GM19099 (cell line): ENCODE results near the gene NPDC1.

ENCODE experiments used
- POLR2A ChIP-seq: IDR thresholded peaks from 3 replicates; pipeline ENCODE4 v1.6.1; 2011; ENCODE audit warnings: low read depth; ENCODE audit not compliant: insufficient read length; ENCODE audit errors: extremely low read depth

Gene NPDC1

DNA sequence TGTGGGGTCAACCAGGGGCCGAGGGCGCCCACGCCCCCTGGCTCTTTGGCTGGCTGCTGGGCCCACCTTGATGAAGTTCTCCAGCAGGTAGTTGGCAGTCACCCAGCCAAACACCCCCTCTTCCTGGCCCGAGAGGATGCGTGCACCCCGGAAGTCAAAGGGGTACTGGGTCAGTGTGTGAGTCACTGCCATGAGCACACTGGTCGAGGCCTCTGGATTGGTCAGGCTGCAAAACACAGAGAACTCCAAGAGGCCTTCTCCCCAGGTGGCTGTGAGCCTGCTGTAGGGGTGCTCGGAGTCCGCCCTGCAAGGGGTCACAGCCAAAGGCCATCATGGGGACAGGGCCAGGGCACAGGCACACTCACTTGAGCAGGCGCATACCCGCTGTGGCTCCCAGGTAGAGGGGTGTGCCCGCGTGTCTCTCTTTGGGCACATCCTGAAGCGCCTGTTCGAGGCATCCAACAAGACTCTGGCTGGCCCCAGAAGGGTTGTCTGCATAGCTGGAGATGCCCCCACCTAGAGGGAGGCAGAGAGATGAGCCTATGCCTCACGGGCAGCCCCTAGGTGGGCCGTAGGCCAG is 5.3 kb upstream of the NPDC1 start:
- TF ChIP-seq POLR2A, result no peak

DNA sequence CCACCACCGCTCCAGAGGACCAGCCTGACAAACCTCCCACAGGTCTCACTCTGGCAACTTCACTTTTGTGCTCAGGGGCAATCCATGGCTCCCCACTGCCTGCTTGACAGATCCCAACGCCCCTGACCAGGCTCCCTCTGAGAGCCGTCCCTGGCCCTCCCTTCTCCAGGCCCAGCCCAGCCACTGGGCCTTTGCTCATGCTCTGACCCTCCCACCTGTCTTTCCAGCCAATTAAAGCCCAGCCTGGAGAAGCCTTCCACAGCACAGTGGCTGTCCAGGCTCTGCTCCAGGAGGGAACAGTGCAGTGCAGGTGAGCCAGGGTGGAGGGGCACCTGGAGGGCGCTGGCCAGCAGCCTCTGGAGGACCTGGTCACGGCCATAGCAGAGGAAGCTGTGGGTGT is 4.6 kb upstream of the NPDC1 start:
- TF ChIP-seq POLR2A, result no peak

DNA sequence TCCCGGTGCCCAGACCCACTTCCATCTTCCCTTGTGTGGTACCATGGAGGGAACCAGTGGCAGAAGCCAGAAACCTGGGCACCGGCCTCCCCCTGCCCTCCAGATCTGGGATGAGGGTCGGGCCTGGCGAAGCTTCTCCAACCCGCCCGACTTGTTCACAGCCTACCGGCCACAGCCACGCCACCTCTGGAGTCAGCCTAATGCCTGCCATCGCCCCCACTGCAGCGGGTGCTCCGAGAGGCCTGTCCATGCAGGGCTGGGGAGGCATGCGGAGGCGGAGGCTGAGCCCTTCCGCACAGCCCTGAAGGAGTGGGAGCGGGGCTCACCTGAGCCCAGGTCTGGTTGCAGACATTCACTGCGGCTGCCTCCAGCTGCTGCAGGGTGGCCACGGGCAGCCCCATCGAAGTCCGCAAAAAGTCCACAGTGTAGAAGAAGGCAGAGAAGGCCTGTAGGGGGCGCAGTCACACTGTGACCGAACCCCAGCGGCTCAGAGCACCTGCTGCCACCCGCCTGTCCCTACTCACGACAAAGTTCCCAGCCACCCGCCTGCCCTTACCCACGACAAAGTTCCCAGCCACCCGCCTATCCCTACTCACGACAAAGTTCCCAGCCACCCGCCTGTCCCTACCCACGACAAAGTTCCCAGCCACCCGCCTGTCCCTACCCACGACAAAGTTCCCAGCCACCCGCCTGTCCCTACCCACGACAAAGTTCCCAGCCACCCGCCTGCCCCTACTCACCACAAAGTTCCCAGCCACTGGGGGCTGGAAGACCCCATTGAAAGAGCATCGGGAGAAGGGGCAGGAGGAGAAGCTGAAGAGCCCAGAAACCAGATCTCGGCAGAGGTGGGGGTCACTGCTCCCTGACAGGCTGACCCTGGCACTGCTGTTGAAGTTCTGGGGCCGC is 3.8 kb upstream of the NPDC1 start:
- no peak for TF ChIP-seq POLR2A

DNA sequence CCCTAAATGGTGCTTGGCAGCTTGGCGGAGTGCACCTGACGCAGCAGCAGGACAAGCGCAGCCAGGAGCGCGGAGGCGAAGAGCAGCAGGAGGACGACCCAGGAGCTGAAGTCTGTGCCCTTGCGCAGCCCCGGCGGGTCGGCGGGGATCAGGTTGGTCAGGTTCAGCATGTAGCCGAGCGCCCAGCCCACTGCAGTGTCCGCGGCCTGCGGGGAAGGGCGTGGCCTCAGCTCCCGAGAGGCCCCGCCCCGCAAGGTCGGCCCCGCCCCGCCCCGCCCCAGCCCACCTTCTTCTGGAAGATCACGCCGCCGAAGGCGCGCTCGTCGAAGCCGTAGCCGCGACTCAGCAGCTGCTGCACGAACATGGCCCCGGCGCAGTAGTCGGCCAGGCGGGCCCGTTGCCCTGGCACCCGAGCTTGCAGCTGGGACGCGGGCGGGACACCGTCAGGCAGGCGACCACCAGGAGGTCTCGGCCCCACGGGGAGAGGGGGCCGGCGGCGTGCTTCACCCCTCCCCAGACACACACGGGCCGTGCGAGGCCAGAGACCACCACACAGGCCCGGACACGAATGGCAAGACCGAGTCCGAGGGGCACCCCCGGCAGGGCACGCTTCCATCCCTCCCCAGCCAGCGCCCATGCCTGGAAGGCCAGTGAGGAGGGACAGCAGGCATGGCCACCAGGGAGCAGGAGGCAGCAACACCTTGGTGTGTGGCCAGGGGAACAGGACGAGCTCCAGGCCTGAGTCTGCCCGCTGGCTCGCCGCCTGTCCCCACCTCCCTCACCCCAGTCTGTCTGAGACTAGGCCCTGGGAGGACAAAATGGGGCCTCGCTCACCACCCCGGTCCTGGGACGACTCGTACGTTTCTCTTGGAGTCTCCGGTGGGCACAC is 2.9 kb upstream of the NPDC1 start:
- TF ChIP-seq POLR2A, result no peak

DNA sequence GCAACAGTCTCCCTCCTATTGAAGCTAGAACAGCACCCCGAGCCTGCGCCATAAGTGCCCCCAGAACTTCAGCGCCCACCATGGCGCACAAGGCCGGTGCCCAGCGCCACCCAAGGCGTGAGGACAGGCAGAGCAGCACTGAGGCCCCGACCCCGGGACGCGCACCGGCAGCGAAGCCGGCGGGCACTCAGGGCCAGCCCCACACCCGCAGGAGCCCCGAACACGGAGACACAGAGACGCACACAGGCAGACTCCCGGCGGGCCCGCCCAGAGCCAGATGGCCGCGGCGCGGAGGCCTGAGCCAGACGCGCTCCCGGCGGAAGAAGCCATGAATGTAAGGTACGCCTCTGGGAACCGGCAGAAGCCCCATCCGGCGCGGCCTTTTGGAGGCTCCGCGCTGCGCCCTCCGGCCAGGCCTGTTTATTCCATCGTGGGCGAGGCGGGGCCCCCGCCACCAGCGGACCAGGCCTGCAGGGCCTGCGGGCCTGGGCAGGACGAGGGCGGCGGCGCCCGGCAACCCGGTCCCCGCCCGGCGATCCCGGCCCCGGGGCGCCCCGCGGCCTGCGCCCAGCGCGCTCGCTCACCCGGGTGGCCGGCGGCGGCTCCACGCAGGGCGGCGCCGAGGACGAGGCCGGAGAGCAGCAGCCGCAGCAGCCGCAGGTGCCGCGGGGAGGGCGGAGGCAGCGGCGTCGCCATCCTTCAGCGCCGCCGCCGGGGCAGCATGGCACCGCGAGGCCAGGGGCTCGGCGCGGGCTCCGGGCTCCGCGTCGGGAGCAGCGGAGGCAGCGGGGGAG is 486 bp downstream of the NPDC1 start:
- TF ChIP-seq POLR2A, result no peak

DNA sequence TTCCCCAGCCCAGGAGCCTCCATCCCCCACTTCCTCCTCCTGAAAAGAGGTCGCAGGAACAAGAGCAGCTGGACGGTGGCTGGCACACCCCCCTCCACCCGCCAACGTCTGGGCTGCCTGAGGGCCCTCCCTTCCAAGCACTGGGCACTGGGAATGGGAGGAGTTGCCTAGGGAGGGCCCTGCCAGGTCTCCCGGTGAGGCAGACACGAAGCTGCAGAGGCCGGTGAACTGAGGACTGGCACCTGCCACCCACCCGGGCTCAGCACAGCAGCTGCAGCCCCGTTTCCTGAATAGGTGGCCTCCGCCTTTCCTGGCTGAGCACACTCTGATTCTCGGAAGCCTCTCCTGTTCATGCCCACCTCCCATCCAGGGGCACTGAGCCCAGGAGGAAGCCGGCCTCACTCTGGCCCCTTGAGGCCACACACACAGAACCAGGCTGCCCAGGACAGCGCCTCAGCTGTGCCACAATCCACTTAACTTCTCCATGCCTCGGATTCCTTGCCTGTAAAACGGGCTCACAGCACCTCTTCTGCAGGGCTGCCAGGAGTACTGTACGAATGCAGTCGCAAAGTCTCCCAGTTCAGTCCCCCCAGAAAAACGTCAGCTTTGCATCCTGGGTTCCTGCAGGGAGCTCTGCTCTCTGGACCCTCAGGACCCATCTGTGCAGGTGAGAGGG is 1.3 kb downstream of the NPDC1 start:
- no peak for TF ChIP-seq POLR2A

DNA sequence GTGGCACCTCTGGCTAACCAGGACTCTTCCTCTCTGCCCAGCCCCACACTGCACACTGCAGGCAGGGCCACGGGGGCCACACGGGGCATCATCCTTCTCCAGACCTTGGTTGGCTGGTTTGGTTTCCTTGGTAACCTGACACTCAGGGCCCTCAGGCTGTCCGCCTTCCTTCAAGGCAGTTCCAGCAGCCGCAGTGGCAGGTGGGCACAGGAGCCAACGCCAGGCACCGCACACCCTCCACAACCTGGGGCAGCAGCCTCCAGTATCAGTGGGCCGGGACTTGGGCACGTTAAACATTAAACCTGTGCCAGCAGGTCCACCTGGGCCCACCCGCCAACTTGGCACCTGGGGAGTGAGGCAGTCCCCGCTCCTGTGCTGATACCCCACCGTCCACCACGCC is 1.9 kb downstream of the NPDC1 start:
- no peak for TF ChIP-seq POLR2A

DNA sequence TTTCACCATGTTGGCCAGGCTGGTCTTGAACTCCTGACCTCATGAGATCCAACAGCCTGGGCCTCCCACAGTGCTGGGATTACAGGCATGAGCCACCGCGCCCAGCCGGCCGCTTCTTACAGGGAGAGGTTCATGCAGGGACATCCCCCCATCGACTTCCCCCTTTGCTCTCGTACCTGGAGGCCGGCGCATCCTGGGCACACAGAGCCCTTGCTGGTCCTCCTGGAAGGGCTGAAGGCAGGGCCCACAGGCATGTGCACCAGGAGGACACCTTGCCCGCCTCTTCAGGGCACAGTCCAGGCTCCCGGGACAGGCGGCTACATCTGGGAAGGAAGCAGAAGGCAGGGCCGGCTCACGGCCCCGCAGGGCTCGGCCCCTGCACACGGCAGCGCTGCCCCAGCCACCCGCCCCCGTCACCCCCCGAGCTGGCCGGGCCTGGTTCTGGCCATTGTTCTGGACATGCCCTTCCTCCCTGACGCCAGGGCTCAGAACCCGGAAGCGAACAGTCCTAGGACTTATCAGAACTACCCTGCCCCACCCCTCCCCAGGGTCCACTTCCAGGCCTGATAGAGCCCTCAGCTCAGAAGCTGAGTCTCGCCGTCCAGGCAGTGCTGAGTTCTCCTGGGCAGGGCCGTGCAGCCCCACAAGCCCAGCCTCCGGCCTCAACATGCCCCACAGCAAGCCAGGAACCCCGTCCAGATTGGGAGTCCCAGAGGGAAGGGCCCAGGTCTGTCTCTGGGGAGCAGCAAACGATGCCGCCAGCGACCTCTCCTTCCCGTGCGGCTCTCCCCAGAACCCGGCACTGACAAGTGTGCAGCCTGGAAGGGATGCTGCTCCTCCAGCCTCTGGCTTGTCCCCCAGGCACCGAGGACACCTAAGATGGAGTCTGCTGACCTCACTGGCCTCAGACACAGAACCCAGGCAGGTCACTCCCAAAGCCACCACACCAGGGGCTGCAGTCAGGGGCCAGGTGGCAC is 2.9 kb downstream of the NPDC1 start:
- no peak for TF ChIP-seq POLR2A

DNA sequence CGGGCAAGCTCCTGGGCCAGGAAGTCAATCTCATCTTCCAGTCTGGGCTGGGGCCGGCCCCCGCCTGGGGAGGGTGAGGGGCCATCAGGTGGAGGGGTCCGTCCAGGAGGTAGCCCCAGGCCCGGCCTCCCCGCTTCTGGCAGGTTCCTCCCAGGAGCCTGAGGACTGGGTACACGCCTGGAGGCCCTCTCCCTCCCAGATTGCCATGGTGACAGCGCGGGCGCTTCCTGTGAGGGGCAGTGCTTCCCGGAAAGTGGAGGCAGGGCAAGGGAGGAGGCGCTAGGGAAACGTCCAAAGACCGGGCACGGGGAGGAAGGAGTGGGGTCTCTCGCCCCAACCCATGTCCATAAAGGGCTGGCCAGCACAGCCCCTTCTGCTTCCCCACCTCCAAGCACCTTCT is 4.9 kb downstream of the NPDC1 start:
- no peak for TF ChIP-seq POLR2A

DNA sequence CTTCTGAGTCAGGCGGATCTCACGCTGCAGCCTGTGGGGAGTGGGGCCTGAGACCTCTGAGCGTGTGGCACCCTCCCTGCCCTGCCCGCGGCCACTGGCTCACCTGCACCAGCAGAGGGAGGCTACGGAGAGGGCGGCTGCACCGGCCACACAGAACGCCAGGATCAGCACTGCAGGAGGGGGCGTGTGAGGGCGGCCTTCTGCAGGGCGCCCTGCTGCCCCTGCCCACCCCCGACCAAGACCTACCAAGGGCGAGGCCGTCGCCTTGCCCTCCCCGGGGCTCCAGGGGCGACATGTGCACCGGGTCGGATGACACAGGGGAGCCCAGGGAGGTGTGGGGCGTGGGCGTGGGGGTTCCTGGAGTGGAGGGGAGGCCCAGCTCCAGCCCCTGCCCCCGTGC is 5.4 kb downstream of the NPDC1 start:
- TF ChIP-seq POLR2A, result no peak

DNA sequence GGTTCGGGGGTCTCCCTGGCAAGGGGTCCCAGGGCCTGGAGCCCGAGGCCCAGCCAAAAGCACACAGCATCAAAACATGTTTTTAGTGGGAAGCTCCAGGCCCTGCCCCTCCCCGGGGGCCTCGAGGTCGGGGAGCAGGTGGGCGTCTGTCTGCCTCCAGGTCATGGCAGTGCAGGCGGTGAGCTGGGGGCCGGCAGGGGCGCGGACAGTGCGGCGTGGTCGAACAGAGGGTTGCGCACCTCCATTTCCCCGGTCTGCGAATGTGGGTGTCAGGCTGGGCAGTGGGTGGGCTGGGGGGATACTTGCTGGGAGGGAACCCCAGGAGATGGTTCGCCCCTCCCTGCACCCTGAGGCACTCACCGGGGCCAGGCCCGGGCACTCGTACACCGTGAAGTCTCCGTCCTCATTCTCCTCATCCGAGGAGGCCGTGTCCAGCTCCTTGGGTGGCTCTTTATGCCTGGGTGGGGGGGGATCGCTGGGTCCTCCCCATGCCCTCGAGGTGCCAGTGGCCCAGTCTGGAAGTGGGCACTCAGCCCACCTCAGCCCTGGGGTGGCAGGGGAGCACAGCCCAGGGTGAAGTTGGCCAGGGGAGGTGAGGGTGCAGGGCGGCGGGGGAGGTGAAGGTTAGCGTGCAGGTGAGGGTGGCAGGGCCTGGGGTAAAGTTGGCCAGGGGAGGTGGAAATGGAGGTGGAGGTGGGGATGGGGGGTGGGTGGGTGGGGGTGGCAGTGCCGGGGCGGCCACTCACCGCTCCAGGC is 6.2 kb downstream of the NPDC1 start:
- TF ChIP-seq POLR2A, result no peak

DNA sequence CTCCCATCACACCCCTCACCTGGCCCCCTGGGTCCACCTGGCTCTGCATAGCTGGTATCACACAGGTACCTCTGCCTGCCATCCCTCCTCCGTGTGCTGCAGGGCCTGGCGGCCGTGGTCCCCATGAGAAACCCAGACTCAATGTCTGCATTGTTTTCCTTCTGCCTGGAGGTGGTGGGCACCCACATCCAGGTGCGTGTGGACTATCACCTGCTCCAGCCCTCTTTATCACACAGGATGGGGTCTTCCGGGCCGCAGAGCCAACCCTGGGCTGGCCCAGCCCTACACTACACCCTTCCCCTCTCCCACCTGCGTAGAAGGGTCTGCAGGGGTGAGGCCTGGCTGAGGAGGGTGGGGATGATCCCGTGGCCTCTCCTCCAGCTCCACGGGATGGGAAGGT is 7.1 kb downstream of the NPDC1 start:
- no peak for TF ChIP-seq POLR2A
